ENCODE results near the gene NEDD4L. TPM values are rescaled to one million over a fixed set of nuclear protein-coding genes. Genes with fewer than 3 reads are reported as not detected.

NEDD4L gene
- polyA plus RNA-seq, 1 experiment, result 14.1 TPM

DNA sequence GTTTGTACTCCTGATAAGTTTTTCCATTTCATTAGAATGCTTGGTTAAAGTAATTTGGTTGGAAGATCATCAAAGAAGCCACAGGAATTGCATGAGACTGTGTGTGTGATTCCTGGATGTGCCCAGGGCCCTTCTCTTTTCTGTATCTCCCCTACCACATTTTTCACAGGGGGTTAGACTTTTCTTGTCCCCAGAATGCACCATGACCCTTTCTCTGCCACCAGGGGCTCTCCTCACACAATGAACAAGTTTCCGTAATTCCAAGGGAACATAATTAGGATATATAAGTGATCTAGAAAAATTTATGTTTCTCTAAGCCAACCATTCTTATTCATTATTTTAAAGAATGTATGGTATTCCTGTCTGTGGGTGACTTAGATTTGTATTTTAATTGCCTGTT is 291.8 kb downstream of the NEDD4L start:
- DNase-seq (ENCODE audit: low read depth), result no peak

DNA sequence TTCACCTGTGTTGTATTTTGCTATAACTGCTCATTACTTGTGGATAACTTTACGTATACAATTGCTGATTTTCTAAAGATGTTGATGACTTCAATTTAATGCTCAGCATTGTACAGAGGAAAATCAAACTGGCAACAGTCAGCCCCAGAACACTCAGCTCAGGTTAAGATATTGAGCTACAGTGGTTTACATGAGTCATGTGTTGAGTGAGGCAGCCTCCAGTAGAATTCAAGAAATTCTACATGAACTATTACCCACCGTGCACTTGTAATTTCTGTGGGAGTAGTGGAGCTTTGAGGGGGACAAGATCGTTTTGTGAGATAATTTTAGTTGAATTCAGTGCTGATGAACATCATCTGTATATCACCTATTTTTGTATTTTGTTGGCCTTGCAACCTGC is 292.6 kb downstream of the NEDD4L start:
- CTCF ChIA-PET, result interaction anchor here (0.6 to 1.5 kb wide), 7 partner anchors 8 to 180 kb away, joined by 3 to 4 read pairs (median 3); no protein-coding TSS in a partner anchor
- Histone ChIP-seq H3K36me3 (ENCODE audit: control insufficient read depth, insufficient read depth, low read length) (no peaks in the 10 kb centered on the region), H3K27me3 (ENCODE audit: control insufficient read depth, insufficient read depth, low read length) (no peaks in the 10 kb centered on the region), H3K4me3 (ENCODE audit: low read depth, low read length) (no peak overlapping the region)
- POLR2A ChIA-PET, result interaction anchor here (0.6 kb wide), 1 partner anchor 21 kb away, joined by 5 read pairs; no protein-coding TSS in a partner anchor
- DNase-seq (ENCODE audit: low read depth), result no peak
- TF ChIP-seq, protein P1, sequence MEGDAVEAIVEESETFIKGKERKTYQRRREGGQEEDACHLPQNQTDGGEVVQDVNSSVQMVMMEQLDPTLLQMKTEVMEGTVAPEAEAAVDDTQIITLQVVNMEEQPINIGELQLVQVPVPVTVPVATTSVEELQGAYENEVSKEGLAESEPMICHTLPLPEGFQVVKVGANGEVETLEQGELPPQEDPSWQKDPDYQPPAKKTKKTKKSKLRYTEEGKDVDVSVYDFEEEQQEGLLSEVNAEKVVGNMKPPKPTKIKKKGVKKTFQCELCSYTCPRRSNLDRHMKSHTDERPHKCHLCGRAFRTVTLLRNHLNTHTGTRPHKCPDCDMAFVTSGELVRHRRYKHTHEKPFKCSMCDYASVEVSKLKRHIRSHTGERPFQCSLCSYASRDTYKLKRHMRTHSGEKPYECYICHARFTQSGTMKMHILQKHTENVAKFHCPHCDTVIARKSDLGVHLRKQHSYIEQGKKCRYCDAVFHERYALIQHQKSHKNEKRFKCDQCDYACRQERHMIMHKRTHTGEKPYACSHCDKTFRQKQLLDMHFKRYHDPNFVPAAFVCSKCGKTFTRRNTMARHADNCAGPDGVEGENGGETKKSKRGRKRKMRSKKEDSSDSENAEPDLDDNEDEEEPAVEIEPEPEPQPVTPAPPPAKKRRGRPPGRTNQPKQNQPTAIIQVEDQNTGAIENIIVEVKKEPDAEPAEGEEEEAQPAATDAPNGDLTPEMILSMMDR (IDR thresholded peaks at IDR 0.05; ENCODE audit: insufficient read depth, low read depth, low read length), result no peak

More for the DNA sequence above, 291.8 kb downstream of the NEDD4L start:
- no peak overlapping the region for H3K4me3 ChIP-seq (ENCODE audit: low read depth, low read length)
- H3K27me3 ChIP-seq (ENCODE audit: control insufficient read depth, insufficient read depth, low read length), result no peaks in the 10 kb centered on the region
- ChIA-PET CTCF (interaction anchor here (0.9 to 1.5 kb wide), 5 partner anchors 9 to 158 kb away, joined by 3 to 4 read pairs (median 3); no protein-coding TSS in a partner anchor), POLR2A (interaction anchor here (0.6 kb wide), 1 partner anchor 102 kb away, joined by 3 read pairs; no protein-coding TSS in a partner anchor)
- H3K36me3 ChIP-seq (ENCODE audit: control insufficient read depth, insufficient read depth, low read length), result no peaks in the 10 kb centered on the region
- TF ChIP-seq, protein P1 (IDR thresholded peaks at IDR 0.05; ENCODE audit: insufficient read depth, low read depth, low read length), result peak; percentile 40; the same call in 1 of the 2 replicates

DNA sequence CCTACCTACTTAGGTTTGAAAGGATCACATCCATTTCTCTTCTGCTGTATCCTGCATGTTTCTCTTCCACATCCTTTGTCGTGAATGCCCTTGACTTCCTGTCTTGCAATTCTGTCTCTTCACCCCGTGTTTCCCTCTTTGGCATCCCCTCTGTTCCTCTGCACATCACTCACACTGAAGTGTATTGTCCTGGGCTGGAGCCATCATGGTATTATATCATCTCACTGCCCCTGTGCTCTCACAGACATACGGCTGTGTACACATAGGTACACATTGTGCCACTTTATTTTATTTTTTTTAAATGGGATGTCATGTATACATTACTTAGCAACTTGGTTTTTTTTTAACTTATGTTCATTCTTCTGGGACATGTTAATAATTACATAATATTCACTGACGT is 293.3 kb downstream of the NEDD4L start:
- no peaks in the 10 kb centered on the region for H3K27me3 ChIP-seq (ENCODE audit: control insufficient read depth, insufficient read depth, low read length)
- ChIA-PET CTCF (no interaction called here), POLR2A (no interaction called here)
- H3K4me3 ChIP-seq (ENCODE audit: low read depth, low read length), result no peak overlapping the region
- TF ChIP-seq, protein P1 (IDR thresholded peaks at IDR 0.05; ENCODE audit: insufficient read depth, low read depth, low read length), result no peak
- no peaks in the 10 kb centered on the region for H3K36me3 ChIP-seq (ENCODE audit: control insufficient read depth, insufficient read depth, low read length)
- DNase-seq (ENCODE audit: low read depth), result no peak

DNA sequence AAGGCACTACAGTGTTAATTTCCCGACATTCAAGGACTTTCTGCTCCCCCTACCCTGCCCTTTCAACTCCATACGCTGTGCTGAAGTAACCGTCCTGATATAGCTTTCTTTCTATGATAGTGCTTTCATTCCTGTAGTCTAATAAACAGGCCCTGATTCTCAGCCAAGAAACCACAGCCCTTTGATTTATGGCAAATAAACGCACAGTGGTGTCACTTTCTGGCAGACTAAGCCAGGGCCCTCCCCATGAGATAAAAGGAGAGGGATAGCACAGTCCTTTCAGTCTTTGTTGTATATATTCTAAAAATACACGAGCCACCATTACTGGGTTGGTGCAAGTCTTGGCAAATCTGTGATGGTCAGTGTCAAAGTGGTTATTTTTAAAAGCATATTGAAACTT is 293.7 kb downstream of the NEDD4L start:
- TF ChIP-seq, protein P1 (IDR thresholded peaks at IDR 0.05; ENCODE audit: insufficient read depth, low read depth, low read length), result no peak
- peaks cover under 1% of the 10 kb centered on the region; the same call in 1 of the 2 replicates for H3K36me3 ChIP-seq (ENCODE audit: control insufficient read depth, insufficient read depth, low read length)
- no peaks in the 10 kb centered on the region for H3K27me3 ChIP-seq (ENCODE audit: control insufficient read depth, insufficient read depth, low read length)
- DNase-seq (ENCODE audit: low read depth), result no peak
- ChIA-PET CTCF (no interaction called here), POLR2A (no interaction called here)
- no peak overlapping the region for H3K4me3 ChIP-seq (ENCODE audit: low read depth, low read length)

DNA sequence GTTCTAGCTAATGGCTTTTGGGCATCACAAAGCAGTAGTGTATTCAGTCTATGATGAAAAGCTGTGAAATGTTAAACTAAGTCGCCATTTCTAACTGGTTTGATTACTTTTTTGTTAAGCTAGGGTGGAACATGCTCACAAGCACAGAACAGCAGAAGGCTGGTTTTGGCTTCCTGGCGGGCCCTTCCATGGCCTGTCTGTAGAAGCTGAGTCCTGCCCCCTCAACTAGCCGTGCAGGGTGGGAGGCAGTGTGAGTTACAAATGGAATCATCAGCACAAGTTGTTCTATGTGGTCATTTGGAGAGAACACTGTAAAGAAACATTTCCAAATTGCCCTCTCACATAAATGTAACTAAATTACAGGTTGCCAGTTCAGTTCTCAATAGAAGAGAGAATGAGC is 294.1 kb downstream of the NEDD4L start:
- DNase-seq (ENCODE audit: low read depth), result no peak
- peaks cover 2% of the 10 kb centered on the region; the same call in 1 of the 2 replicates for H3K36me3 ChIP-seq (ENCODE audit: control insufficient read depth, insufficient read depth, low read length)
- ChIA-PET POLR2A (no interaction called here), CTCF (interaction anchor here (1.4 kb wide), 1 partner anchor 155 kb away, joined by 6 read pairs; no protein-coding TSS in a partner anchor)
- TF ChIP-seq, protein P1 (IDR thresholded peaks at IDR 0.05; ENCODE audit: insufficient read depth, low read depth, low read length), result no peak
- no peak overlapping the region for H3K4me3 ChIP-seq (ENCODE audit: low read depth, low read length)
- no peaks in the 10 kb centered on the region for H3K27me3 ChIP-seq (ENCODE audit: control insufficient read depth, insufficient read depth, low read length)

Measured in BJ (cell line).